Measurements from ENCODE around the gene RHO. TPM values are rescaled to one million over a fixed set of nuclear protein-coding genes. Genes with fewer than 3 reads are reported as not detected.
"Not testable (repeated sequence)": the region's sequence is repeated elsewhere in the genome, so short reads cannot be mapped to it uniquely, and the experiment has no call there.

RHO gene
- total and polyA plus RNA-seq, 2 donors (not counting 1 experiment from before 2014, with no cell fraction given) = not detected

GRCh38 chr3:129514563-129514962 is 13.9 kb upstream of the RHO start:
- H3K79me2 ChIP-seq (ENCODE audit: control insufficient read depth, insufficient read depth, low read length) = no peaks in the 10 kb centered on the region
- H3K27ac ChIP-seq (ENCODE audit: insufficient read depth, low read length) = no peak overlapping the region
- no peaks in the 10 kb centered on the region for H3K9me3 ChIP-seq (ENCODE audit: control insufficient read depth, insufficient read depth, low read depth, low read length)
- H2AFZ ChIP-seq (ENCODE audit: low read length) = no peak overlapping the region
- TF ChIP-seq EZH2 (IDR thresholded peaks at IDR 0.05; ENCODE audit: low read length, missing control alignments) = no peak
- TF ChIP-seq, protein P1, sequence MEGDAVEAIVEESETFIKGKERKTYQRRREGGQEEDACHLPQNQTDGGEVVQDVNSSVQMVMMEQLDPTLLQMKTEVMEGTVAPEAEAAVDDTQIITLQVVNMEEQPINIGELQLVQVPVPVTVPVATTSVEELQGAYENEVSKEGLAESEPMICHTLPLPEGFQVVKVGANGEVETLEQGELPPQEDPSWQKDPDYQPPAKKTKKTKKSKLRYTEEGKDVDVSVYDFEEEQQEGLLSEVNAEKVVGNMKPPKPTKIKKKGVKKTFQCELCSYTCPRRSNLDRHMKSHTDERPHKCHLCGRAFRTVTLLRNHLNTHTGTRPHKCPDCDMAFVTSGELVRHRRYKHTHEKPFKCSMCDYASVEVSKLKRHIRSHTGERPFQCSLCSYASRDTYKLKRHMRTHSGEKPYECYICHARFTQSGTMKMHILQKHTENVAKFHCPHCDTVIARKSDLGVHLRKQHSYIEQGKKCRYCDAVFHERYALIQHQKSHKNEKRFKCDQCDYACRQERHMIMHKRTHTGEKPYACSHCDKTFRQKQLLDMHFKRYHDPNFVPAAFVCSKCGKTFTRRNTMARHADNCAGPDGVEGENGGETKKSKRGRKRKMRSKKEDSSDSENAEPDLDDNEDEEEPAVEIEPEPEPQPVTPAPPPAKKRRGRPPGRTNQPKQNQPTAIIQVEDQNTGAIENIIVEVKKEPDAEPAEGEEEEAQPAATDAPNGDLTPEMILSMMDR (conservative IDR thresholded peaks at IDR 0.05 in 1 of 2, IDR thresholded peaks at IDR 0.05 in 1 of 2; ENCODE audit: low read depth in 1 of 2, low read length in 2 of 2) = no peak
- no peak overlapping the region for H3K9ac ChIP-seq (ENCODE audit: insufficient read depth, low read length)
- H3K27me3 ChIP-seq (ENCODE audit: control insufficient read depth, insufficient read depth, low read length) = no peaks in the 10 kb centered on the region
- H3K36me3 ChIP-seq (ENCODE audit: control insufficient read depth, insufficient read depth, low read length) = no peaks in the 10 kb centered on the region
- no peak overlapping the region for H3K4me2 ChIP-seq (ENCODE audit: extremely low read depth, insufficient read depth, low read length)
- H3K4me1 ChIP-seq (ENCODE audit: control insufficient read depth, extremely low read depth, insufficient read depth, low read length) = no peaks in the 10 kb centered on the region
- DNase-seq (ENCODE audit: low read depth in 2 of 2) = no peak
- H3K4me3 ChIP-seq (replicated peaks in 1 of 4; ENCODE audit: control extremely low read depth in 1 of 4, insufficient read depth in 1 of 4, low read depth in 3 of 4, low read length in 4 of 4) = no peak overlapping the region
- no peaks in the 10 kb centered on the region for H4K20me1 ChIP-seq (ENCODE audit: control insufficient read depth, extremely low read depth, insufficient read depth, low read length)

DNA sequence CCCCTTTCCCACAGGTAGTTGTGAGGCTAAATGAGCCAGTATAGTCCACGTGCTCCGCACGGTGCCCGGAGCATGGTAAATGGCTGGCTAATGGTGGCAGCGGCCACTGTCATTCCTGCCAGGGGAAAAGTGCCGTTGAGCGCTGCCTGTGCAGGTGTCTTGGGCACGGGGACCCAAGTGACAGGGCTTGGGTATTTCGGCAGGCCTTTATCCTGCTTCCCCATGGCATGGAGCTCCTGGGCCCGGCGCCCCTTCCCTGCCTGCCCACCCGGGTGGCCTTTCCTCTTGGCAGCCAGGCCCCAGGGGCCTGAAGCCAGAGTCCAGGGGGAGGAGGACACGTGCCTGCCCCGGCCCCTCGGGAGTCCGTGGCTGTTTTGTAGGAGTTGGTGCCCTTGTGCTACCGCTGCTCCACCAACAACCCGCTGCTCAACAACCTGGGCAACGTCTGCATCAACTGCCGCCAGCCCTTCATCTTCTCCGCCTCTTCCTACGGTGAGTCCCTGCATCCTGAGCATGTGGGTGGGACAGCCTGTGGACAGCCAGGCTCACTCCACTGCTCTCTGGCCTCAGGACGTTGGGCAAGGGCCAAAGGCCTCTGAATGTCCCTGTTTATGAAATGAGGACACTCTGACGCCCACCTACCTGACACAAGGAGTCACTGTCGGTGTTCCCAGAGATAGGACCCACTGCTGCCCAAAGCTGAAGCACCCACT is 13.2 kb upstream of the RHO start:
- H3K9me3 ChIP-seq (ENCODE audit: control insufficient read depth, insufficient read depth, low read depth, low read length); H3K79me2 ChIP-seq (ENCODE audit: control insufficient read depth, insufficient read depth, low read length); H2AFZ ChIP-seq (ENCODE audit: low read length); H4K20me1 ChIP-seq (ENCODE audit: control insufficient read depth, extremely low read depth, insufficient read depth, low read length); H3K27ac ChIP-seq (ENCODE audit: insufficient read depth, low read length); H3K9ac ChIP-seq (ENCODE audit: insufficient read depth, low read length); DNase-seq (ENCODE audit: low read depth in 2 of 2); H3K4me2 ChIP-seq (ENCODE audit: extremely low read depth, insufficient read depth, low read length); H3K36me3 ChIP-seq (ENCODE audit: control insufficient read depth, insufficient read depth, low read length); H3K27me3 ChIP-seq (ENCODE audit: control insufficient read depth, insufficient read depth, low read length); H3K4me1 ChIP-seq (ENCODE audit: control insufficient read depth, extremely low read depth, insufficient read depth, low read length); H3K4me3 ChIP-seq (replicated peaks in 1 of 4; ENCODE audit: control extremely low read depth in 1 of 4, insufficient read depth in 1 of 4, low read depth in 3 of 4, low read length in 4 of 4): not testable (repeated sequence)

- not testable (repeated sequence) for DNase-seq (ENCODE audit: low read depth in 2 of 2); H3K4me2 ChIP-seq (ENCODE audit: extremely low read depth, insufficient read depth, low read length); H3K4me3 ChIP-seq (replicated peaks in 1 of 4; ENCODE audit: control extremely low read depth in 1 of 4, insufficient read depth in 1 of 4, low read depth in 3 of 4, low read length in 4 of 4); H3K79me2 ChIP-seq (ENCODE audit: control insufficient read depth, insufficient read depth, low read length); H3K27ac ChIP-seq (ENCODE audit: insufficient read depth, low read length); H3K36me3 ChIP-seq (ENCODE audit: control insufficient read depth, insufficient read depth, low read length); H3K27me3 ChIP-seq (ENCODE audit: control insufficient read depth, insufficient read depth, low read length); H3K9me3 ChIP-seq (ENCODE audit: control insufficient read depth, insufficient read depth, low read depth, low read length); H3K9ac ChIP-seq (ENCODE audit: insufficient read depth, low read length); H2AFZ ChIP-seq (ENCODE audit: low read length); H3K4me1 ChIP-seq (ENCODE audit: control insufficient read depth, extremely low read depth, insufficient read depth, low read length); H4K20me1 ChIP-seq (ENCODE audit: control insufficient read depth, extremely low read depth, insufficient read depth, low read length)
Measured at GRCh38 chr3:129515821-129516432, 12.5 kb upstream of the RHO start.

DNA sequence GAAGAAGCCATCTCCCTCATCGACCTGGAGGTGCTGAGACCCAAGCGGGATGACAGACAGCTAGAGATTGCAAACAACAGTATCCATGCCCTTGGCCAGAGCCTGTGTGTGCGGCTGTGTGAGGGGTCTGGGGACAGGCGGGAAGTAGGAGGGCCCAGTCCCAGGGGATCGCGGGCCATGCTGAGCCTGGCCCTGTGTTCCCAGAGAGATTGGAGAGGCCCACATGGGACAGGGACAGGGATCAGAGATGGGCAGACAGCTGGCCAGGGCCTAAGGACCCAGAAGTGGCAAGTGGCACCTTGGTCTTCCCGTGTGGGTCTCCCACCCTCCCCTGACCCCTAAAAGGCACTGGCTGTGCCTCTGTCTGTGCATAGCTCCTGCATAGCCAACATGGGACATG is 10.9 kb upstream of the RHO start:
- H4K20me1 ChIP-seq (ENCODE audit: control insufficient read depth, extremely low read depth, insufficient read depth, low read length) = no peaks in the 10 kb centered on the region
- no peaks in the 10 kb centered on the region for H3K4me1 ChIP-seq (ENCODE audit: control insufficient read depth, extremely low read depth, insufficient read depth, low read length)
- H2AFZ ChIP-seq (ENCODE audit: low read length) = no peak overlapping the region
- H3K79me2 ChIP-seq (ENCODE audit: control insufficient read depth, insufficient read depth, low read length) = no peaks in the 10 kb centered on the region
- H3K9ac ChIP-seq (ENCODE audit: insufficient read depth, low read length) = no peak overlapping the region
- no peak for DNase-seq (ENCODE audit: low read depth in 2 of 2)
- no peaks in the 10 kb centered on the region for H3K9me3 ChIP-seq (ENCODE audit: control insufficient read depth, insufficient read depth, low read depth, low read length)
- TF ChIP-seq, protein P1 (conservative IDR thresholded peaks at IDR 0.05 in 1 of 2, IDR thresholded peaks at IDR 0.05 in 1 of 2; ENCODE audit: low read depth in 1 of 2, low read length in 2 of 2) = no peak
- TF ChIP-seq EZH2 (IDR thresholded peaks at IDR 0.05; ENCODE audit: low read length, missing control alignments) = no peak
- no peaks in the 10 kb centered on the region for H3K27me3 ChIP-seq (ENCODE audit: control insufficient read depth, insufficient read depth, low read length)
- no peaks in the 10 kb centered on the region for H3K36me3 ChIP-seq (ENCODE audit: control insufficient read depth, insufficient read depth, low read length)
- no peak overlapping the region for H3K4me3 ChIP-seq (replicated peaks in 1 of 4; ENCODE audit: control extremely low read depth in 1 of 4, insufficient read depth in 1 of 4, low read depth in 3 of 4, low read length in 4 of 4)
- H3K4me2 ChIP-seq (ENCODE audit: extremely low read depth, insufficient read depth, low read length) = no peak overlapping the region
- no peak overlapping the region for H3K27ac ChIP-seq (ENCODE audit: insufficient read depth, low read length)
